WI38 (cell line): ENCODE data around the gene STX18.
"Not testable (repeated sequence)": the region's sequence is repeated elsewhere in the genome, so short reads cannot be mapped to it uniquely, and the experiment has no call there.

Experiments used
- H3K4me3 ChIP-seq: 2 replicates; pipeline ENCODE4 v1.5.1; 2011; ENCODE audit warnings: low read depth, mild to moderate bottlenecking, control low read depth, low read length
- CTCF ChIP-seq: IDR thresholded peaks from 2 replicates; pipeline ENCODE4 v1.5.1; 2012; ENCODE audit warnings: low read depth, mild to moderate bottlenecking, control low read depth, low read length

The STX18 gene

GRCh38 chr4:4479366-4479765 lies 62.5 kb downstream of the STX18 start:
- H3K4me3 ChIP-seq = no peak overlapping the region
- no peak for TF ChIP-seq CTCF

- TF ChIP-seq CTCF = no peak
- H3K4me3 ChIP-seq = no peak overlapping the region
Observed at GRCh38 chr4:4477796-4478195, 64.1 kb downstream of the STX18 start.

GRCh38 chr4:4477391-4477790 lies 64.5 kb downstream of the STX18 start:
- H3K4me3 ChIP-seq = no peak overlapping the region
- TF ChIP-seq CTCF = no peak

GRCh38 chr4:4474476-4474875 lies 67.4 kb downstream of the STX18 start:
- no peak for TF ChIP-seq CTCF
- no peak overlapping the region for H3K4me3 ChIP-seq

- no peak overlapping the region for H3K4me3 ChIP-seq
- TF ChIP-seq CTCF = no peak
Observed at GRCh38 chr4:4472344-4472958, 69.4 kb downstream of the STX18 start.

- no peak for TF ChIP-seq CTCF
- H3K4me3 ChIP-seq = no peak overlapping the region
Observed at GRCh38 chr4:4471195-4471594, 70.7 kb downstream of the STX18 start.

- no peak overlapping the region for H3K4me3 ChIP-seq
- TF ChIP-seq CTCF = no peak
Observed at GRCh38 chr4:4470208-4470607, 71.6 kb downstream of the STX18 start.

- not testable (repeated sequence) for H3K4me3 ChIP-seq
Observed at GRCh38 chr4:4465238-4465637, 76.6 kb downstream of the STX18 start.
